Liver (tissue), 2 donors: ENCODE data around the gene PFKP.

Experiments
- CTCF ChIP-seq: fragments of 150-350 bp; IDR thresholded peaks from 2 replicates; pipeline ENCODE4 v1.5.1; 2017; ENCODE audit warnings: improper control_type of control experiment, low read depth, low read length; ENCODE audit not compliant: missing input control
- REST ChIP-seq: IDR thresholded peaks from 2 replicates; pipeline ENCODE4 v1.6.1; 2016; ENCODE audit warnings: antibody characterized with exemption, mild to moderate bottlenecking
- TF ChIP-seq, protein P1 (sequence below): IDR thresholded peaks from 2 replicates; pipeline ENCODE4 v1.6.1; 2016; ENCODE audit warnings: antibody characterized with exemption
- donor health status: healthy.

DNA sequence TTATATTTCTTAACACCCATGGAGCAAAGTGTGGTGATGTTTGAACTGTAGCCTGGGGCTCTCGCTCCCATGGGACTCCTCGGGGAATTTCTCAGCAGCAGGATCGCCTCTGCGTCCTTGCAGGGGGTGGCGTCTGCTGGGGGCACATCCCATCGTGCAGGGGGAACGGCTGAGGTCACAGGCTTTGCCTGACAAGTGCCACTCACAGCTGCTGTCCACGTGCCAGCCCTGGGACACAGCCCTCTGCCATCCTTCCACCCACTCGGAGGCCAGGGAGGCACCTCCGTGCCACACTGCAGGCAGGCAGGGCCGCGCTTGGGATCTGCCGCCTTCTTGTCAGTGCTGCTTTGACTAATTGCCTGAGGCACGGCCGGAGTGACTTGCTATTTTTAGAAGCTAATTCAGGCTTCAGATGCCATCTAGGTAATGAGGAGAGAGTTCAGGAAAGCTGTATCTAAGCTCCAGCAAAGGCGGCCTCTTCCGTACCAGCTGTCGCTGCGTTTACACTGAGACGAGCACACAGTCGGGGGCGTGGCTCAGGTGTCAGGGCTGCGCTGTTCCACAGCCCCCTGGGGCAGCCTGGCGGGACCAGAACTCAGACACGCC lies 59.5 kb downstream of the PFKP start:
- TF ChIP-seq CTCF, result no peak
- no peak for TF ChIP-seq REST
- TF ChIP-seq, protein P1, sequence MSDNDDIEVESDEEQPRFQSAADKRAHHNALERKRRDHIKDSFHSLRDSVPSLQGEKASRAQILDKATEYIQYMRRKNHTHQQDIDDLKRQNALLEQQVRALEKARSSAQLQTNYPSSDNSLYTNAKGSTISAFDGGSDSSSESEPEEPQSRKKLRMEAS, result no peak
